HG03575 (cell line): ENCODE data around the gene RIN1.
"Not testable (repeated sequence)": the region's sequence is repeated elsewhere in the genome, so short reads cannot be mapped to it uniquely, and the experiment has no call there.

ENCODE experiments used
- ATAC-seq: cut with Tn5 transposase; IDR thresholded peaks from one replicate; pipeline ENCODE4 v1.9.1; 2021; ENCODE audit not compliant: unreplicated experiment, insufficient number of reproducible peaks, low FRiP score; ENCODE audit errors: extremely low read depth

Gene RIN1

DNA sequence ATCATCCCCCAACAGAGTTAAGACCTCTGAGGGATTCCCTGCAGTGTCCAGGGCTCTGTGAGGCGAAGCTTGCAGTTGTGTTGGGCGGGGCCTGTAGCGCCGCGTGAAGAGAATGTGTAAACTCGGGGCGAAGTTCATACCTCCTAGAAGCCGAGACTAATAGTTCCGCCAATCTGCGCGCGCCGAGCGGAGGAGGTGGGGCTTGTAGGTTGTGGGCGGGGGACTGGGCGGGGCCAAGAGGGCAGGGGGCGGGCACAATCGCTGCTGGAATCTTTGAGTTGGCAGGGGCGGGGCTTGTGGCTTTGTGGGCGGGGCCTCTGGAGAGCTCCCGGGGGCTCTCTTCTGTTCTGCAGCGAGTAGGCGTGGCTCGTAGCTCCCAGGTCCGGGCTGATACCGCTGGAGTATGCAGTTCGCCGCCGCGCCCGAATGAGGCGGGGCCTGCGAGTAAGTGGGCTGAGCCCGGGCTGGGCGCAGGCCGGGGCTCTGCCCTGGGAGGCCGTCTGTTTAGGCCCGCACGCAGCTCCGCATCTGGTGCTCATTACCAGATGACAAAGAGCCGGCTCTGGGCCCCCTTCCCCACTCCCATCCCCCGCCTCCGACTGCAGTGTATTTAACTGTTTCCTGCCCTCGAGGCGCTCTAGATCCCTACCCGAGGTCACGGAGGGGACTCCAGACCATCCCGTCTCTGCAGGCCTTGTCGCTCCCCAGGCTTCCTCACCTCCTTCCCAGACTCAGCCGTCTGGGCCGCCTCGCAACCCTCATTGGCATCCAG is 23.5 kb downstream of the RIN1 start:
- no peak for ATAC-seq

DNA sequence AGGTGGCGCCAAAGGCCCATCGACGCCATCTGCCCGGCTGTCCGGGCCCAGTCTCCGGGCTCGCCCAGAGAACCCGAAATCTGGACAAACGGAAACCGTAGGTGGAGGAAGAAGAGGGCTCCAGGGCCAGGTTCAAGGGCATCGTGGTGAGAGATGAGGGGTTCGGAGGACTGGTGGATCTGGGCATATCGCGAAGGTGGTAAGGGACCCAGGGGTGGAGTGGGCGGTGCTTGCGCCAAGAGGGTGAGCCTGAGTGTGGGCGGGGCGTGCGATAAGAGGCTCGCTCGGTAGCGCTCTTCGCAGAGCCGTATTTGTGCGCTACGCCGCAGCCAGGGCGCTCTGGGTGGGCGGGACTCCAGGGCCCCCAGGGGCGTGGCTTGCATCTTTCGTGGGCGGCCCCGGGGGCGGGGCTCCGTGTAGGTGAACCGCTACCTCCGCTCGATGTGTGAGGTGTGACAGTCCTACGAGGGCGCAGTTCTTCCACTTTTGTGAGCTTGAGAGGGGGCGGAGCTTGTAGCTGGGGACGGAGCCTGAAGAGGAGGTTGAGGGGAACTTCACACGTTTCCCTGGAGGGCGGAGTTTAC is 24.2 kb downstream of the RIN1 start:
- ATAC-seq, result no peak

DNA sequence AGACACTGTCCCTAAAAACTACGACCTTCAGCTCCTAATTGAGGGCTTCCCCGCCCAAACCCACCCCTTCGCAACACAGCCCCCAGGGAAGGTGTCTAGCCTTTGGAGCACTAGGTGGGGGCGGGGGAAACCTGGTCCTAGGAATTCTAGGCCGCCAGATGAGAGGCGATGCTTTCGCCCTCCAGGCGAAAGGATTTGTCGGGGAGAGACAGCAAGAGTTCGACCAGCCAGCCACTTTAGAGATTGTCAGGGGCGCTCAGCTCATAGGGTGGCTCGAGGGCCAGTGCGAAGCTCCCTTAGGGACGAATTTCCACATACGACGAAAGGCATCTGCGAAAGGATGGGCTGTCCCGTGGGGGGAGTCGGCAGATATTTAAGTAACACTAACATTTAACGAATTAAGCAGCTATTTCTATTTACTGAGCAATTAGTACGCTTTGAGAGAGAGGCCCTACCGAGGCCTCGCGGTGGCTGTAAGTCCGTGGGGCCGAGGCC is 24.7 kb downstream of the RIN1 start:
- ATAC-seq, result no peak

DNA sequence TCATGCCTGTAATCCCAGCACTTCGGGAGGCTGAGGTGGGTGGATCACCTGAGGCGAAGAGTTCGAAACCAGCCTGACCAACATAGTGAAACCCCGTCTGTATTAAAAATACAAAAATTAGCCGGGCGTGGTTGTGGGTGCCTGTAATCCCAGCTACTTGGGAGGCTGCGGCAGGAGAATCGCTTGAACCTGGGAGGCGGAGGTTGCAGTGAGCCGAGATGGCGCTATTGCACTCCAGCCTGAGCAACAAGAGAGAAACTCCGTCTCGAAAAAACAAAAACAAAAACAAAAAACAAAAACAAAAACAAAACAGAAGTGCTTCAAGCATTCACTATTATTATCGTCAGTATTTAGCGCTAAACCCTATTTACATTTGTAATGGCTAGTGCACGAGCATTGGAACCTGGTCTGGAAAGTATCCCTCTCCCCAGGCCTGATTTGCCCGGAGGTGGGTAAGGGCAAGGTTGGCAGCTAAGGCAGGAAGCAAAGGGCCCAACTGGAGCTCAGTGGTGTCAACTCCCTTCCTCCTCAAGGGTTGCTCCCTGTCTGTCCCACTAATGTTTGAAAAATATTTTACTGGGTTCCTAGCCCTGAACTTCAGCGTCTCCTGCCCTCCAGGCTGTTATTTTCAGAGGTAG is 25.3 kb downstream of the RIN1 start:
- ATAC-seq, result not testable (repeated sequence)

DNA sequence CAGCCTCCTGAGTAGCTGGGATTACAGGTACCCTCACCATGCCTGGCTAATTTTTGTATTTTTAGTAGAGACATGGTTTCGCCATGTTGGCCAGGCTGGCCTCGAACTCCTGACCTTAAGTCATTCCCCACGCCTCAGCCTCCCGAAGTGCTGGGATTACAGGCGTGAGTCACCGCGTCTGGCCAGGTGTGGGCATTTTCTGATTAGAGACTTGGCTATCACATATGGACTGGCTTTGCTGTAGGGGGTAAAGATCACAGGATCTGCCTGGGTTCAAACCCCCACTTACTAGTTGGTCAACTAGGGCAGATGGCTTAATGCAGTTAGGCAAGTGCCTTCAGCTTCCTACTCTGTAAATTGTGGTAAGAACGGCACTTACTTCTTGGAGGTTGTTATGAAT is 25.9 kb downstream of the RIN1 start:
- ATAC-seq, result no peak

DNA sequence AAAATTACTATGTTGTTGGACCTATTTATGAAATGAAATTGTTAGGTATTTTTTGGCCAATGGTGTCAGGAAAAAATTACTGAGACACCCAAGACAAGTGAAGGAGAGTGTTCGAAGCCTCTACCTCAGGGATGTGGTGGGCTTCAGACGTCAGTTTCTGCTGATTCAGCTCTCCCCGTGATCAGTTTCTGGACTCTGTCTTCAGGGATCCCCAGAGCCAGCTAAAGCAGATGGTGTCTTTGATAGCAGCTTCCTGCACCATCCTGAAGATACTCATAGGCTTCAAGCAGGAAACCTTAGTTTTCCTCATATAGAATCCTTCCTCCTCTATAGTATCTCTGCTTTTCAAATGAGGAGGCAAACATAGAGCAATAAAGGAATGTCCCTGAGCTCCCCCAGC is 26.8 kb downstream of the RIN1 start:
- ATAC-seq, result no peak

DNA sequence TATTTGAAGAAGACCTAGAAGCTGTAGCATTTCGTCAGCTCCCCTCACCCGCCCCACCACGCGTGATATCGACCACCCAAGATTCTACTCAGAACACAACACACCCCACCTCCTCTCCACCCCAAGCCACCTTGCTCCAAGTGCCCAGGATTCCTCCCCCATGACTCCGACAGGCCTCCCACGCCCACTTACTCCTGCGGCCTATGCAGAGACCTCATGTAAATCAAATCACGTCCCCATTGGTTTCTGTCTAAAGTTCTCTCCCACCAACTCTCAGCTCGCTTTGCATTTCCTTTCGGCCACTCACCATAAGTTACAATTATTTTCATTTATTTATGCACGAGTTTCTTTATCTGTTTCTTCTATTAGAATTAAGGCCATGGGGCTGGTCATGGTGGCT is 33.6 kb downstream of the RIN1 start:
- ATAC-seq, result no peak

DNA sequence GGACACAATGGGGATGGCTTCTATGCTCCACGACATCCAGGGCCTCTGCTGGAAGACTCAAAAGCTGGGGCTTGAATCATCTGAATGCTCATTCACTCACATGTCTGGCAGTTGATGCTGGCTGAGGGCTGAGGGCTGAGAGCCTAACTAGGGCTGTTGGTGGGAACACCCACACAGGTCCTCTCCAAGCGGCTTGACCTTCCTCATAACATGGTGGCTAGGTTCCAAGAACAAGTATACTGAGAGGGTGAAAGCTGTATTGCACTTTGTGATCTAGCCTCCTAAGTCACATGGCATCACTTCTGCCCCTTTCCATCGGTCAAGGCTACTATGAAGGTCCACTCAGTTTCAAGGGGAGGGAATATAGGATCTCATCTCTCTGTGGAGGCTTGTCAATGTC is 37.0 kb downstream of the RIN1 start:
- ATAC-seq, result no peak

DNA sequence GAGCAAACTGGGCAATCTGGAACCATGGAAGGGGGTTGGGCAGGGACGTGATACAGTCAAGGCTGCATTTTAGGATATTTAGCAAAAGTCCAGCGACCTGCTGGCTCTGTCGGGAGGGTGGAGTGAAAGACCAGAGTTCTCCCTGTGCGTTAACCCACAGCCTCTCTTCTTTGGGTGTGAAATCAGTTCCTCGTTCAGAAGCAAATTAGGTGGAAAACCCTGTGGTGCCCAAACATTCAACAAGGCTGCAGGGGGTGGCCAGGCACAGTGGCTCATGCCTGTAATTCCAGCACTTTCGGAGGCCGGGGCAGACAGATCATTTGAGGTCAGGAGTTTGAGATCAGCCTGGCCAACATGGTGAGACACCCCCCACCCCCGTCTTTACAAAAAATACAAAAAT is 38.6 kb downstream of the RIN1 start:
- no peak for ATAC-seq

DNA sequence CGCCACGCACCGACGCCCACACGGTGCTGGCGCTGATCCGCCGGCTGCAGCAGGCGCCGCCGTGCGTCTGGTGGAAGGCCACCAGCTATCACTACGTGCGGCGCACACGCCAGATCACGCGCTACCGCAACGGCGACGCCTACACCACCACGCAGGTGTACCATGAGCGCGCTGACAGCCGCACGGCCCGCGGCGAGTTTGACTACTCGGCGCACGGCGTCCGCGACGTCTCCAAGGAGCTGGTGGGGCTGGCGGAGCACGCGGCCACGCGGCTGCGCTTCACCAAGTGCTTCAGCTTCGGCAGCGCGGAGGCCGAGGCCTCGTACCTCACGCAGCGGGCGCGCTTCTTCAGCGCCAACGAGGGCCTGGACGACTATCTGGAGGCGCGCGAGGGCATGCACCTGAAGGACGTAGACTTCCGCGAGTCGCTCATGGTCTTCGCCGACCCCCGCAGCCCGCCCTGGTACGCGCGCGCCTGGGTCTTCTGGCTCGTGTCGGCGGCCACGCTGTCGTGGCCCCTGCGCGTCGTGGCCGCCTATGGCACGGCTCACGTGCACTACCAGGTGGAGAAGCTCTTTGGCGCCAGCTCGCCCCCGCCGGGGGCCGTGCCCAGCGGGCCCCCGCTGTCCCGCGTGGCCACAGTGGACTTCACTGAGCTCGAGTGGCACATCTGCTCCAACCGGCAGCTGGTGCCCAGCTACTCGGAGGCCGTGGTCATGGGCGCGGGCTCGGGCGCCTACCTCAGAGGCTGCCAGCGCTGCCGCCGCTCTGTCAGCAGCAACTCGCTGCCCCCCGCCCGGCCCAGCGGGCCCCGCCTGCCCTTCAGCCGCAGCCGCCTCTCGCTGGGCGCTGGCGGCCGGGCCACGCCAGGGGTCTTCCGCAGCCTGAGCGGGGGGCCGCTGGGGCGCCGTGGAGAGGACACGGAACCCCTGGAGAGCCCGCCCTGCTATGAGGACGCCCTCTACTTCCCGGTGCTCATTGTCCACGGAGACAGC is 41.3 kb downstream of the RIN1 start:
- ATAC-seq, result no peak

DNA sequence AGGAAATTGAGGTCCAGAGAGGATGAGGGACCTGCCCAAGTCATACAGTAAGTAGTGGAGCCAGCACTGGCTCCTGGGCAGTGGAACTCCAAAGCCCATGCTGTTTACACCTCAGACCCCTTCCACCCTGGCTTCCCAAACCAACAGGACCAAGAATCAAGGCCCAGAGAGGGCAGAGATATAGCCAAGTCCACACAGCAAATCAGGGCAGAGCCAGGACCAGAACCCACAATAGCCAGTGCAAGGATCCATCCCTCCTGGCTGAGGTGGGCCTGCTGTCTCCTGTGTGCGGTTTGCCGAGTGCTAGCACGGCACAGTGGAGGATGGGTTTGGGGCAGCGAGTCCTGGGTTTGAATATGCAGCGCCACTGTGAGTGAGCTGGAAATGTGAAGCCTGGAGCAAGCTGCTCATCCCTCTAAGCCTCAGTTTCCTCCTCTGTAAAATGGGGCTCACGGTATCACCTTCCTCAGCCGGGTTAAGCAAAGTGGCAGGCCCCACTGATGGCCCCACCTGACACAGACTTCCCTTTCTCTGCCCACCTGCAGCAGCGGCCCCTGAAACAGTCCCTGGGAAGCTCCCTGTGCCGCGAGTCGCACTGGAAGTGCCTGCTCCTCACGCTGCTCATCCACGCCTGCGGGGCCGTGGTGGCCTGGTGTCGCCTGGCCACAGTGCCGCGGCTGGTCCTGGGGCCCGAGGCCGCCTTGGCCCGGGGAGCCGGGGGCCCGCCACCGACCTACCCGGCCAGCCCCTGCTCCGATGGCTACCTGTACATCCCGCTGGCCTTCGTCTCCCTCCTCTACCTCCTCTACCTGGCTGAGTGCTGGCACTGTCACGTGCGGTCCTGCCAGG is 42.2 kb downstream of the RIN1 start:
- ATAC-seq, result no peak

DNA sequence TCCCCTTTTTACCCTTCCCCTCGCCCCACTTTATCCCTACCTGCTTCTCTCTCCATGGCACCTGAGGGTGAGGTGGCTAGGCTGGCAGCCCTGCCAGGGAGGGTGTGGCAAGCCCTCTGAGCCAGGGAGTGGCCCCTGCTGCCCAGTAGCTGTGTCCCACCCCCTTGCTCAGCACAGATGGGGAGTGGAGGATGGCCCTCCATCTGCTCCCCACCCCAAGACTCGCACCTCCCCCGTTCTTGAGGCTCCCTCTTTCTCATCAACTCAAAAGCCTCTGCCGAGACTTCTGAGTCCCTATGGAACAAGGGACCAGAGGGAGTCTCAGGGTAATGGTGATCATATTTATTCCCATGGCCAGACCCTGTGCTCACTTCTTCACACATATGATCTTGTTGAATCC is 42.9 kb downstream of the RIN1 start:
- ATAC-seq, result no peak

DNA sequence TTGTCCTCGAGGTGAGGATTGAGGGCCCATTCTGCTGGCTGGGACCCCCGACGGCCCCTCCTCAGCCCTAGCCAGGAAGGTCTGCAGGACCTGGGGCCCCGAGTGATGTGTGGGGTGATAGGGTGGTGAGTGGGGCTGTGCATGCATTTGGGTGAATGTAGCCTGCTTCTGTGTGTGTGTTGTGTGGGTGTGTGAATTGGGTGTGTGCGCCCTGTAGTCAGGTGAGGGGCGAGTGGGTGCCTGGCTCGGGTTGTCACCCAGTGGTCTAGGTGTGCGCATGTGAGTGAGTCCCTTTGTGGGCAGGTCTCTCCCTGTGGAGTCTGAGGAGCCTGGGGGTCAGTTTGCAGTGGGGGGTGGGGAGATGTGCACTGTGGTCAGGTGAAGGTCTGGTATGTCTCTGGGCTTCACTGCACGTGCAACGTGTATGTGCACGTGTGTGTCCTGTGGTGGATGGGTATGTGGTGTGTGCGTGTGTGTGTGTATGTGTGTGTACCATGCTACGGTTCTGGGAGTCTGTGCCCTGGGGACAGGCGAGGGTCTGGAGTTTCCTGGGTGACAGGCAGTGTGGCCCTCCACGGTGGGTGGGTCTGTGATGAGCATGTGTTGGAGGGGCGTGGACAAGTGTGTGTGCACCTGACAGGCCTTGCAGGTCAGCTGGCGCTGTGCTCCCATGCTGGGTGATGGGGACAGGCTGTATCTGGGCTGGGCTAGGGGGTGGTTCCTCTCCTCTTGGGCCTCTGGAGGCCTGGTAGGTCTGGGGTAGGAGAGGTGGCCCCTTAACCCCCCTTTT is 43.5 kb downstream of the RIN1 start:
- no peak for ATAC-seq

DNA sequence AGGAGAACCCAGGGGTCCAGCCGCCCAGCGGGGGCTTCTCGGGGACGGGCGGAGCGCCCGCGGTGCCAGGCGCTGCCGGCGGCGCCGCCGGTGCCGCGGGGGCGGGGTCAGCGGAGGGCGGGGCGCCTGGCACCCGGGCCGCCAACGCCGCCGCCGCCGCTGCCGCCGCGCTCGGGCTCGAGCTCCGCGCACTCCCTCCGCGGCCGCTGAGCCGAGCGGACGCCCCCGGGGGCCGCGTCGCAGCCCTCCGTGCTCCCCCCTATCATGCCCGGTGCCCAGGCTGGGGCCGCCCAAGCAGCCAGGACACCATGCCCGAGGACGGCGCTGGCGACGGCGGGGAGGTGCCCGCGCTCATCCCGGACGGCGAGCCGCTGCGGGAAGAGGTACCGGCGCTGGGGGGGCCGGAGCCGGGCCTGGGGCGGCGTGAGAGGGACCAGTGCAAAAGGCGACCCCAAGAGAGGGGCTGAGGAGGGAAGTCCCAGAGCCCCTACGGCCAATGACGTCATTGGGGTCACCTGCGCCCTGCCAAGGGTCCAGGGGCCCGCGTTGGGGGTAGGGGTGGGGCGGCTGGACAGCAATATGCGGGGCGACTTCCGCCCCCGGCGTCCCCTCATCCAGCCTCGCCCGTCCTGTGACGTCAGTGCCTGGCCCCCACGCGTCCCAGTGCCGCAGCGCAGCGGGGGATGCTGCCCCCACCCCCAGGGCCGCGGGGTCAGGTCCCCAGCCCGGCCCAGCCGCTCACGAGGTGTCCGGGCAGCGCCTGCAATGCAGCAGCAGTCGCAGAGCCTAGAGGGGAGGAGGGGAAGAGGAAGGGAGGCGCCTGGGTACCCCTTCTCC is 44.3 kb downstream of the RIN1 start, which contains the start of gene TMEM151A:
TMEM151A (plus strand) TSS at position 189 of the 837 bp plus-strand sequence; CDS start at position 309, 120 bp downstream.
- ATAC-seq, result no peak

DNA sequence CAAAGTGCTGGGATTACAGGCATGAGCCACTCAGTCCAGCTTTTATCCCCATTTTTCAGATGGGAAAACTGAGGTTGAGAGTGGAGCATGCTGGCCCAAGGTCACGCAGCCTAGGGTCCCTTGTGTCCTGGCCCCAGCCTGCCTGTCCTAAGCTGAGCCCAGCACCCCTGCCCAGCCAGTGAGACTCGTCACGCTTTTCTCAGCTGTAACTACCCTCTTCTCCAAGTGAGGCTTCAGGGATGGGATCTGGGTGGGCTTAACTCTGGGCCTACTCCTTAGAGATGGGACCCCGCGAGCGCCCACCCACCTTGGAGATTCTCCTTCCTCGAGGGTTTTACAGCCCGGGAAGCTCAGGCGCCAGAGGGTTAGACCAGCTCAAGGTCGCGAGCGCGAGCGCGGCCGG is 44.9 kb downstream of the RIN1 start:
- ATAC-seq, result no peak

DNA sequence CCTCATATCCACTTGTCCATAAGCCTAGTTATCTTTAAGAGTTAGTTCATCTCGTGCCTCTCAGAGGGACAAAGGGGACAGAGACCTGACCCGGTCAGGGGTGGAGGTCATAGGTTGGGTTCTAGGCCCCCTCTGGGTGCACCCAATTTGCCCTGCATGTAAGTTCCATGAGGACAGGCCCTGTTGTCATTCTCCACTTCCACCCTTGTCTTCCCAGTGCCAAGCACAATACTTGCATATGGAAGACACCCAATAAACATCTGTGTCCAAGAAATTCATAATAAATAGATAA is 46.0 kb downstream of the RIN1 start:
- ATAC-seq, result no peak
